SK-N-SH treated with all-trans-retinoic acid at 6 μM for 48 hours (cell line): ENCODE results near the gene NTM.

Source experiments
- ATAC-seq: fragments of 200-7000 bp; cut with Tn5 transposase; 3 replicates; pipeline ENCODE4 v1.9.1; 2020; ENCODE audit warnings: mild to moderate bottlenecking, moderate library complexity
- ARNTL ChIP-seq: fragments of 450-650 bp; formaldehyde crosslinking; IDR thresholded peaks from 2 replicates; pipeline ENCODE4 v1.5.0; 2020; ENCODE audit warnings: low read depth, mild to moderate bottlenecking, moderate library complexity, borderline replicate concordance
- BACH2 ChIP-seq: fragments of 250-450 bp; sonication (Bioruptor Pico); IDR thresholded peaks from 2 replicates; pipeline ENCODE4 v1.9.0; 2021; ENCODE audit warnings: mild to moderate bottlenecking, borderline replicate concordance
- CSDC2 ChIP-seq: fragments of 250-450 bp; sonication (Bioruptor Pico); IDR thresholded peaks from 2 replicates; pipeline ENCODE4 v1.5.0; 2020; ENCODE audit warnings: mild to moderate bottlenecking, moderate library complexity
- ESRRG ChIP-seq: fragments of 250-450 bp; sonication (Bioruptor Pico); IDR thresholded peaks from 2 replicates; pipeline ENCODE4 v1.6.1; 2021; ENCODE audit warnings: mild to moderate bottlenecking
- GLIS3 ChIP-seq: fragments of 250-450 bp; sonication (Bioruptor Pico); IDR thresholded peaks from 2 replicates; pipeline ENCODE4 v1.5.0; 2020; ENCODE audit warnings: mild to moderate bottlenecking, moderate library complexity
- ISL1 ChIP-seq: fragments of 250-450 bp; sonication (Bioruptor Pico); IDR thresholded peaks from 2 replicates; pipeline ENCODE4 v2.1.2; 2022; ENCODE audit warnings: mild to moderate bottlenecking, moderate library complexity
- OSR1 ChIP-seq: fragments of 250-450 bp; sonication (Bioruptor Pico); IDR thresholded peaks from 2 replicates; pipeline ENCODE4 v1.8.0; 2022; ENCODE audit warnings: moderate library complexity, mild to moderate bottlenecking, inconsistent platforms
- PPARA ChIP-seq: fragments of 250-450 bp; sonication (Bioruptor Pico); IDR thresholded peaks from 2 replicates; pipeline ENCODE4 v1.5.0; 2020; ENCODE audit warnings: mild to moderate bottlenecking, borderline replicate concordance
- RARB ChIP-seq: fragments of 250-450 bp; sonication (Bioruptor Pico); IDR thresholded peaks from 2 replicates; pipeline ENCODE4 v1.8.0; 2021; ENCODE audit warnings: mild to moderate bottlenecking, moderate library complexity
- SNAI2 ChIP-seq: fragments of 250-450 bp; sonication (Bioruptor Pico); IDR thresholded peaks from 2 replicates; pipeline ENCODE4 v1.5.0; 2020; ENCODE audit warnings: mild to moderate bottlenecking, moderate library complexity
- TCF4 ChIP-seq: fragments of 250-450 bp; sonication (Bioruptor Pico); IDR thresholded peaks from 2 replicates; pipeline ENCODE4 v1.8.0; 2021; ENCODE audit warnings: mild to moderate bottlenecking, moderate library complexity, borderline replicate concordance
- TOX ChIP-seq: fragments of 250-450 bp; sonication (Bioruptor Pico); IDR thresholded peaks from 2 replicates; pipeline ENCODE4 v1.8.0; 2021; ENCODE audit warnings: mild to moderate bottlenecking, moderate library complexity, borderline replicate concordance
- ZC3H10 ChIP-seq: fragments of 250-450 bp; sonication (Bioruptor Pico); IDR thresholded peaks from 2 replicates; pipeline ENCODE4 v1.5.1; 2021; ENCODE audit warnings: mild to moderate bottlenecking, moderate library complexity
- ZFP3 ChIP-seq: fragments of 250-450 bp; sonication (Bioruptor Pico); IDR thresholded peaks from 2 replicates; pipeline ENCODE4 v1.5.0; 2020; ENCODE audit warnings: mild to moderate bottlenecking, moderate library complexity
- ZFP30 ChIP-seq: fragments of 450-650 bp; formaldehyde crosslinking; IDR thresholded peaks from 2 replicates; pipeline ENCODE4 v1.5.0; 2022; ENCODE audit warnings: mild to moderate bottlenecking, moderate library complexity
- ZNF565 ChIP-seq: fragments of 450-650 bp; formaldehyde crosslinking; conservative IDR thresholded peaks from 2 replicates; pipeline ENCODE4 v1.5.0; 2020; ENCODE audit warnings: low read depth, mild to moderate bottlenecking, moderate library complexity
- ZNF70 ChIP-seq: fragments of 450-650 bp; formaldehyde crosslinking; IDR thresholded peaks from 2 replicates; pipeline ENCODE4 v1.5.0; 2020; ENCODE audit warnings: mild to moderate bottlenecking, moderate library complexity
- ZNF8 ChIP-seq: fragments of 450-650 bp; formaldehyde crosslinking; IDR thresholded peaks from 2 replicates; pipeline ENCODE4 v1.5.0; 2020; ENCODE audit warnings: mild to moderate bottlenecking, moderate library complexity
- TF ChIP-seq, protein P1 (sequence below): fragments of 250-450 bp; sonication (Bioruptor Pico); IDR thresholded peaks from 2 replicates; pipeline ENCODE4 v1.8.0; 2021; ENCODE audit warnings: low read depth, mild to moderate bottlenecking, moderate library complexity, borderline replicate concordance
- TF ChIP-seq, protein P2 (sequence below): fragments of 250-450 bp; sonication (Bioruptor Pico); IDR thresholded peaks from 2 replicates; pipeline ENCODE4 v1.5.0; 2020; ENCODE audit warnings: mild to moderate bottlenecking, moderate library complexity
- TF ChIP-seq, protein P3 (sequence below): fragments of 250-450 bp; sonication (Bioruptor Pico); IDR thresholded peaks from 2 replicates; pipeline ENCODE4 v1.5.1; 2021; ENCODE audit warnings: mild to moderate bottlenecking, moderate library complexity
- TF ChIP-seq, protein P4 (sequence below): fragments of 250-450 bp; sonication (Bioruptor Pico); IDR thresholded peaks from 2 replicates; pipeline ENCODE4 v1.5.1; 2020; ENCODE audit warnings: low read depth, mild to moderate bottlenecking, moderate library complexity

Gene NTM

DNA sequence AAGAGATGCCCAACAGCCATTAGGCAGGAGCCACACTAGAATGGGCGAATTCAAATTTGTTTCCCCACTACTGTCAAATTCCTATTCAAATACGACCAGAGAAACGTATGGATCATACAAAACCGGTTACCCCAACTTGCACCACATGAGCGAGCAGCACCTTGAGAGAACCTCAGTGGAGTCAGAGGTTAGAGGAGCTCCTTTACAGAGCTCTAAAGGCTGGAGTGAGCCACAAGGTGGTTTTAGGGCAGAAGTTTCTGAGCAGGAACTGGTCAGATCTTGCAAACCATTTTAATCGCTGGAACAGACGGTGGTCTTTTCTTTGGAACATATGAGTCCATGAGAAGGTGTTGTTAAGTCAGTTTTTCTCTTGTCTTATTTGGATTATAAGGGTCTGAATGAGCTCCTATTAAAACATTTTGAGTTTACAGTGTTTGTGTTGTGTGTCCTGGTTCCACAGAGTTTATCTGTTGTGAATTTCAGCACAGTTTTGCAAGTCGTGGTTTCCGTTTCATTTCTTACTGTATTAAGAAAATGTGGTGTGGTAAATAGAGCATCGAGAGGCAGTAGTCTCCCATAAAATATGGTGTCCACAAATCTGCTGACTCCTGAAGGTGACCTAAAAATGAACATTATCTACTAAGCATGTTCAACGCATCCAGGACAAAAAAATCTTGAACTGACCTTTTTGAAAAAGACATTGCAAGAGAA, 471.7 kb downstream of the NTM start:
- no peak for ATAC-seq
- TF ChIP-seq, protein P1, sequence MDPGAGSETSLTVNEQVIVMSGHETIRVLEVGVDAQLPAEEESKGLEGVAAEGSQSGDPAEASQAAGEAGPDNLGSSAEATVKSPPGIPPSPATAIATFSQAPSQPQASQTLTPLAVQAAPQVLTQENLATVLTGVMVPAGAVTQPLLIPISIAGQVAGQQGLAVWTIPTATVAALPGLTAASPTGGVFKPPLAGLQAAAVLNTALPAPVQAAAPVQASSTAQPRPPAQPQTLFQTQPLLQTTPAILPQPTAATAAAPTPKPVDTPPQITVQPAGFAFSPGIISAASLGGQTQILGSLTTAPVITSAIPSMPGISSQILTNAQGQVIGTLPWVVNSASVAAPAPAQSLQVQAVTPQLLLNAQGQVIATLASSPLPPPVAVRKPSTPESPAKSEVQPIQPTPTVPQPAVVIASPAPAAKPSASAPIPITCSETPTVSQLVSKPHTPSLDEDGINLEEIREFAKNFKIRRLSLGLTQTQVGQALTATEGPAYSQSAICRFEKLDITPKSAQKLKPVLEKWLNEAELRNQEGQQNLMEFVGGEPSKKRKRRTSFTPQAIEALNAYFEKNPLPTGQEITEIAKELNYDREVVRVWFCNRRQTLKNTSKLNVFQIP, result no peak
- TF ChIP-seq, protein P2, sequence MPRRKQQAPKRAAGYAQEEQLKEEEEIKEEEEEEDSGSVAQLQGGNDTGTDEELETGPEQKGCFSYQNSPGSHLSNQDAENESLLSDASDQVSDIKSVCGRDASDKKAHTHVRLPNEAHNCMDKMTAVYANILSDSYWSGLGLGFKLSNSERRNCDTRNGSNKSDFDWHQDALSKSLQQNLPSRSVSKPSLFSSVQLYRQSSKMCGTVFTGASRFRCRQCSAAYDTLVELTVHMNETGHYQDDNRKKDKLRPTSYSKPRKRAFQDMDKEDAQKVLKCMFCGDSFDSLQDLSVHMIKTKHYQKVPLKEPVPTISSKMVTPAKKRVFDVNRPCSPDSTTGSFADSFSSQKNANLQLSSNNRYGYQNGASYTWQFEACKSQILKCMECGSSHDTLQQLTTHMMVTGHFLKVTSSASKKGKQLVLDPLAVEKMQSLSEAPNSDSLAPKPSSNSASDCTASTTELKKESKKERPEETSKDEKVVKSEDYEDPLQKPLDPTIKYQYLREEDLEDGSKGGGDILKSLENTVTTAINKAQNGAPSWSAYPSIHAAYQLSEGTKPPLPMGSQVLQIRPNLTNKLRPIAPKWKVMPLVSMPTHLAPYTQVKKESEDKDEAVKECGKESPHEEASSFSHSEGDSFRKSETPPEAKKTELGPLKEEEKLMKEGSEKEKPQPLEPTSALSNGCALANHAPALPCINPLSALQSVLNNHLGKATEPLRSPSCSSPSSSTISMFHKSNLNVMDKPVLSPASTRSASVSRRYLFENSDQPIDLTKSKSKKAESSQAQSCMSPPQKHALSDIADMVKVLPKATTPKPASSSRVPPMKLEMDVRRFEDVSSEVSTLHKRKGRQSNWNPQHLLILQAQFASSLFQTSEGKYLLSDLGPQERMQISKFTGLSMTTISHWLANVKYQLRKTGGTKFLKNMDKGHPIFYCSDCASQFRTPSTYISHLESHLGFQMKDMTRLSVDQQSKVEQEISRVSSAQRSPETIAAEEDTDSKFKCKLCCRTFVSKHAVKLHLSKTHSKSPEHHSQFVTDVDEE (CRISPR knock-in tag), result no peak
- no peak for TF ChIP-seq ZC3H10 (CRISPR knock-in tag)
- no peak for TF ChIP-seq GLIS3
- no peak for TF ChIP-seq TOX
- no peak for TF ChIP-seq ARNTL (CRISPR knock-in tag)
- no peak for TF ChIP-seq SNAI2
- TF ChIP-seq RARB (CRISPR knock-in tag), result no peak
- TF ChIP-seq, protein P3, sequence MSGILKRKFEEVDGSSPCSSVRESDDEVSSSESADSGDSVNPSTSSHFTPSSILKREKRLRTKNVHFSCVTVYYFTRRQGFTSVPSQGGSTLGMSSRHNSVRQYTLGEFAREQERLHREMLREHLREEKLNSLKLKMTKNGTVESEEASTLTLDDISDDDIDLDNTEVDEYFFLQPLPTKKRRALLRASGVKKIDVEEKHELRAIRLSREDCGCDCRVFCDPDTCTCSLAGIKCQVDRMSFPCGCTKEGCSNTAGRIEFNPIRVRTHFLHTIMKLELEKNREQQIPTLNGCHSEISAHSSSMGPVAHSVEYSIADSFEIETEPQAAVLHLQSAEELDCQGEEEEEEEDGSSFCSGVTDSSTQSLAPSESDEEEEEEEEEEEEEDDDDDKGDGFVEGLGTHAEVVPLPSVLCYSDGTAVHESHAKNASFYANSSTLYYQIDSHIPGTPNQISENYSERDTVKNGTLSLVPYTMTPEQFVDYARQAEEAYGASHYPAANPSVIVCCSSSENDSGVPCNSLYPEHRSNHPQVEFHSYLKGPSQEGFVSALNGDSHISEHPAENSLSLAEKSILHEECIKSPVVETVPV (CRISPR knock-in tag), result no peak
- no peak for TF ChIP-seq ZNF70 (CRISPR knock-in tag)
- TF ChIP-seq ZFP30, result no peak
- no peak for TF ChIP-seq ISL1 (CRISPR knock-in tag)
- TF ChIP-seq PPARA (CRISPR knock-in tag), result no peak
- TF ChIP-seq OSR1, result no peak
- TF ChIP-seq, protein P4, sequence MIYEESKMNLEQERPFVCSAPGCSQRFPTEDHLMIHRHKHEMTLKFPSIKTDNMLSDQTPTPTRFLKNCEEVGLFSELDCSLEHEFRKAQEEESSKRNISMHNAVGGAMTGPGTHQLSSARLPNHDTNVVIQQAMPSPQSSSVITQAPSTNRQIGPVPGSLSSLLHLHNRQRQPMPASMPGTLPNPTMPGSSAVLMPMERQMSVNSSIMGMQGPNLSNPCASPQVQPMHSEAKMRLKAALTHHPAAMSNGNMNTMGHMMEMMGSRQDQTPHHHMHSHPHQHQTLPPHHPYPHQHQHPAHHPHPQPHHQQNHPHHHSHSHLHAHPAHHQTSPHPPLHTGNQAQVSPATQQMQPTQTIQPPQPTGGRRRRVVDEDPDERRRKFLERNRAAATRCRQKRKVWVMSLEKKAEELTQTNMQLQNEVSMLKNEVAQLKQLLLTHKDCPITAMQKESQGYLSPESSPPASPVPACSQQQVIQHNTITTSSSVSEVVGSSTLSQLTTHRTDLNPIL (CRISPR knock-in tag), result no peak
- no peak for TF ChIP-seq ZNF8 (CRISPR knock-in tag)
- TF ChIP-seq ZFP3, result no peak
- TF ChIP-seq ESRRG (CRISPR knock-in tag), result no peak

GRCh38 chr11:131845255-131845654, 474.8 kb downstream of the NTM start:
- no peak for TF ChIP-seq ARNTL (CRISPR knock-in tag)
- no peak for TF ChIP-seq ZNF565 (CRISPR knock-in tag)
- TF ChIP-seq, protein P4 (CRISPR knock-in tag), result no peak
- no peak for TF ChIP-seq ZFP3
- TF ChIP-seq RARB (CRISPR knock-in tag), result no peak

DNA sequence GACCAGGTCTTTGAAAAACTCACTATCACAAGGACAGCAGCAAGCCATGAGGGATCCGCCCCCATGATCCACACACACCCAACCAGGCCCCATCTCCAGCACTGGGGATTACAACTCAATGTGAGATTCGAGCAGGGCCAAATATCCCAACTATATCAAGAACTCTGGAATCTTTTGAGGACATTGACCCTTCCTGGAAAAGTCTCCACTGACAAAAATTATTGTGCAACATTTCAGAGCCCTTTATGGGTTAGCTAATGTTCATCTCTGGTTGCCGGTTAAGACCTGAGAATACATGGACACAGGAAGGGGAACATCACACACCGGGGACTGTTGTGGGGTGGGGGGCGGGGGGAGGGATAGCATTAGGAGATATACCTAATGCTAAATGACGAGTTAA, 479.1 kb downstream of the NTM start:
- no peak for ATAC-seq
- no peak for TF ChIP-seq ZFP30
- no peak for TF ChIP-seq TCF4 (CRISPR knock-in tag)
- TF ChIP-seq, protein P4 (CRISPR knock-in tag), result no peak
- no peak for TF ChIP-seq CSDC2 (CRISPR knock-in tag)
- no peak for TF ChIP-seq ESRRG (CRISPR knock-in tag)
- no peak for TF ChIP-seq ARNTL (CRISPR knock-in tag)
- no peak for TF ChIP-seq RARB (CRISPR knock-in tag)
- no peak for TF ChIP-seq SNAI2
- no peak for TF ChIP-seq ZNF8 (CRISPR knock-in tag)
- no peak for TF ChIP-seq BACH2 (CRISPR knock-in tag)
- no peak for TF ChIP-seq ZFP3
- no peak for TF ChIP-seq ZNF565 (CRISPR knock-in tag)

More at GRCh38 chr11:131845255-131845654, 474.8 kb downstream of the NTM start:
- ATAC-seq, result no peak
